RWPE1 (cell line): Measurements from ENCODE around the gene RPAP3.

Experiments used
- CTCF ChIA-PET: fragments of 350-600 bp; sonication (Branson Sonifier 250); formaldehyde crosslinking; extraction: SDS; loops from one replicate; lab custom pipeline; 2021; lab: Yijun Ruan, JAX
- POLR2A ChIA-PET: fragments of 400-600 bp; formaldehyde crosslinking; extraction: SDS; loops from one replicate; lab custom pipeline; 2020; ENCODE audit warnings: antibody characterized with exemption; ENCODE audit not compliant: low non-redundant PET; lab: Yijun Ruan, JAX
- DNase-seq: peaks from one replicate; pipeline ENCODE4 v3.0.0; 2012; ENCODE audit warnings: low spot score
- H3K27ac ChIP-seq: fragments of 450-650 bp; 2 replicates; pipeline ENCODE4 v1.5.1; 2017
- CTCF ChIP-seq: fragments of 450-650 bp; conservative IDR thresholded peaks from 2 replicates; pipeline ENCODE4 v1.5.1; 2017; ENCODE audit warnings: low read depth, mild to moderate bottlenecking

RPAP3 gene

GRCh38 chr12:47733142-47733541 lies 27.3 kb upstream of the RPAP3 start:
- ChIA-PET CTCF (interaction anchor here (0.9 to 3.1 kb wide), 3 partner anchors 9 to 19 kb away, joined by 3 to 32 read pairs (median 5); no protein-coding TSS in a partner anchor), POLR2A (interaction anchor here (0.6 kb wide), 1 partner anchor 34 kb away, joined by 3 read pairs; no protein-coding TSS in a partner anchor)
- H3K27ac ChIP-seq = no peak overlapping the region
- no peak for DNase-seq
- TF ChIP-seq CTCF = no peak

- TF ChIP-seq CTCF = no peak
- H3K27ac ChIP-seq = no peak overlapping the region
- CTCF ChIA-PET = interaction anchor here (1.9 to 3.1 kb wide), 2 partner anchors 10 to 17 kb away, joined by 4 to 32 read pairs; no protein-coding TSS in a partner anchor
- POLR2A ChIA-PET = no interaction called here
- no peak for DNase-seq
Measured at GRCh38 chr12:47732504-47732903, 26.7 kb upstream of the RPAP3 start.

GRCh38 chr12:47731723-47732122 lies 25.9 kb upstream of the RPAP3 start:
- ChIA-PET CTCF (interaction anchor here (0.5 to 3.1 kb wide), 3 partner anchors 11 to 123 kb away, joined by 3 to 32 read pairs (median 4); no protein-coding TSS in a partner anchor), POLR2A (no interaction called here)
- no peak for TF ChIP-seq CTCF
- DNase-seq = no peak
- H3K27ac ChIP-seq = no peak overlapping the region

- POLR2A ChIA-PET = no interaction called here
- no peak overlapping the region for H3K27ac ChIP-seq
- no peak for DNase-seq
- TF ChIP-seq CTCF = no peak
- CTCF ChIA-PET = interaction anchor here (0.6 to 1.9 kb wide), 2 partner anchors 15 to 17 kb away, joined by 3 to 4 read pairs; no protein-coding TSS in a partner anchor
Measured at GRCh38 chr12:47730341-47730744, 24.5 kb upstream of the RPAP3 start.

- TF ChIP-seq CTCF = no peak
- H3K27ac ChIP-seq = no peak overlapping the region
- POLR2A ChIA-PET = no interaction called here
- CTCF ChIA-PET = interaction anchor here (0.6 kb wide), 1 partner anchor 8 kb away, joined by 5 read pairs; no protein-coding TSS in a partner anchor
- no peak for DNase-seq
Measured at GRCh38 chr12:47729233-47729632, 23.4 kb upstream of the RPAP3 start.

- TF ChIP-seq CTCF = no peak
- ChIA-PET CTCF (interaction anchor here (0.5 to 0.6 kb wide), 2 partner anchors 16 to 421 kb away, joined by 4 read pairs; no protein-coding TSS in a partner anchor), POLR2A (no interaction called here)
- H3K27ac ChIP-seq = no peak overlapping the region
- DNase-seq = peak; percentile 36
Measured at GRCh38 chr12:47725893-47726292, 20.1 kb upstream of the RPAP3 start.
